Ascending aorta (tissue), 2 donors: ENCODE data around the gene SH2D1A. TPM values are rescaled to one million over a fixed set of nuclear protein-coding genes. Genes with fewer than 3 reads are reported as not detected.
"Not testable (repeated sequence)": the region's sequence is repeated elsewhere in the genome, so short reads cannot be mapped to it uniquely, and the experiment has no call there.

Experiments used
- DNase-seq, 2 donors: peaks; one replicate each; pipeline ENCODE4 v3.0.0-alpha.2; 2019; ENCODE audit warnings: low spot score in 2 of 2
- H3K27ac ChIP-seq, 2 donors: fragments of 200-600 bp; sonication (generic); one replicate each; pipeline ENCODE4 v1.5.1; 2016 to 2017; ENCODE audit warnings: mild to moderate bottlenecking in 1 of 2
- H3K27me3 ChIP-seq: fragments of 200-600 bp; sonication (generic); one replicate; pipeline ENCODE4 v1.5.1; 2017
- H3K36me3 ChIP-seq, 2 donors: fragments of 200-600 bp; sonication (generic); one replicate each; pipeline ENCODE4 v1.5.1; 2016
- H3K4me1 ChIP-seq, 2 donors: fragments of 200-600 bp; sonication (generic); one replicate each; pipeline ENCODE4 v1.5.1; 2016 to 2017; ENCODE audit warnings: mild to moderate bottlenecking in 1 of 2
- H3K4me3 ChIP-seq, 2 donors: fragments of 200-600 bp; sonication (generic); one replicate each; pipeline ENCODE4 v1.5.1; 2016 to 2017; ENCODE audit warnings: mild to moderate bottlenecking in 1 of 2
- H3K9me3 ChIP-seq, 2 donors: fragments of 200-600 bp; sonication (generic); one replicate each; pipeline ENCODE4 v1.5.1; 2016
- intact Hi-C: fragments of 100-400 bp; cut with DNase I; formaldehyde crosslinking; loops from one replicate; pipeline ENCODE4 v1.15.1; 2023
- total RNA-seq: library from RNA; depleted of rRNA; stranded (reverse); fragments of >200 nt; gene quantifications from one replicate; pipeline ENCODE4 v1.1.0, GENCODE V29; 2016
- TF ChIP-seq, protein P1 (sequence below), 3 experiments: fragments of 200-600 bp in 2 of 3; fragments of 450-650 bp in 1 of 3; sonication (generic) in 2 of 3; IDR thresholded peaks; one replicate each; pipeline ENCODE4 v1.5.1; 2016 to 2019; ENCODE audit warnings: antibody characterized with exemption in 3 of 3, mild to moderate bottlenecking in 1 of 3, moderate library complexity in 1 of 3

The SH2D1A gene
- total RNA-seq, 1 donor from 2014 or later = not detected

DNA sequence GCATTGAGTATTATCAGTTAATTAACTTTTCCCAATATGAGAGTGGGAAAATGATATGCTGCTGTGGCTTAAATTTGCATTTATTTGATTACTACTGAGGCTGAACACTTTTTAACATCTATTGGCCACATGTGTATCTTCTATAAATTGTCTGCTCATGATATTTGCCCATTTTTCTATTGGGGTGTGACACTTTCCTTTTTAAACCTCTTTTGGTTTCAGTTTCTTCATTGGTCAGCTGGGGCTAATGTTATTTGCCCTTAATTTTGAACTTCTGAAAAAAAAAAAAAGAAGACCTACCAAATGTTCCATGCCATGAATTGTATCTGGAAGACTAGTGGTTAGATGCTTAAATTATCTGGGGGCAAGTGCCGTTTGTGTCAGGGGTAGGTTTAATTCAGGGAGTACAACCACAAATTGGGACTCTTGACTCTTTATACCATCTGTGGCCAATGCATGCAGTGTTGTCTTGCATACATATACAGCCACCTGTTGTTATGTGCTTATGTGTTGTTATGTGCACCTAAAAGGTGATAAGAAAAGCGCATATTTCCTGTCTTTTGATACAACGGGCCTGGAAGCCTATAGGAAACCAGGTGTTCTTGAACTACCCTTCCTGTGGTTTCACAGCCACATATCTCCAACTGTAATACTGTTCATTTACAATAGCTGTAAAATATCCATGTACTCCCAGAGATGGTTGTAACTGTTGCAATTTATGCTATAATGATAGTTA, 49.0 kb downstream of the SH2D1A start:
- DNase-seq = no peak
- intact Hi-C loops = no loop called here
- Histone ChIP-seq H3K27me3 (no peaks in the 10 kb centered on the region), H3K4me3 (no peak overlapping the region), H3K27ac (no peak overlapping the region), H3K9me3 (no peaks in the 10 kb centered on the region), H3K4me1 (no peaks in the 10 kb centered on the region), H3K36me3 (no peaks in the 10 kb centered on the region)
- TF ChIP-seq, protein P1, sequence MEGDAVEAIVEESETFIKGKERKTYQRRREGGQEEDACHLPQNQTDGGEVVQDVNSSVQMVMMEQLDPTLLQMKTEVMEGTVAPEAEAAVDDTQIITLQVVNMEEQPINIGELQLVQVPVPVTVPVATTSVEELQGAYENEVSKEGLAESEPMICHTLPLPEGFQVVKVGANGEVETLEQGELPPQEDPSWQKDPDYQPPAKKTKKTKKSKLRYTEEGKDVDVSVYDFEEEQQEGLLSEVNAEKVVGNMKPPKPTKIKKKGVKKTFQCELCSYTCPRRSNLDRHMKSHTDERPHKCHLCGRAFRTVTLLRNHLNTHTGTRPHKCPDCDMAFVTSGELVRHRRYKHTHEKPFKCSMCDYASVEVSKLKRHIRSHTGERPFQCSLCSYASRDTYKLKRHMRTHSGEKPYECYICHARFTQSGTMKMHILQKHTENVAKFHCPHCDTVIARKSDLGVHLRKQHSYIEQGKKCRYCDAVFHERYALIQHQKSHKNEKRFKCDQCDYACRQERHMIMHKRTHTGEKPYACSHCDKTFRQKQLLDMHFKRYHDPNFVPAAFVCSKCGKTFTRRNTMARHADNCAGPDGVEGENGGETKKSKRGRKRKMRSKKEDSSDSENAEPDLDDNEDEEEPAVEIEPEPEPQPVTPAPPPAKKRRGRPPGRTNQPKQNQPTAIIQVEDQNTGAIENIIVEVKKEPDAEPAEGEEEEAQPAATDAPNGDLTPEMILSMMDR (IDR thresholded peaks at IDR 0.05) = no peak

DNA sequence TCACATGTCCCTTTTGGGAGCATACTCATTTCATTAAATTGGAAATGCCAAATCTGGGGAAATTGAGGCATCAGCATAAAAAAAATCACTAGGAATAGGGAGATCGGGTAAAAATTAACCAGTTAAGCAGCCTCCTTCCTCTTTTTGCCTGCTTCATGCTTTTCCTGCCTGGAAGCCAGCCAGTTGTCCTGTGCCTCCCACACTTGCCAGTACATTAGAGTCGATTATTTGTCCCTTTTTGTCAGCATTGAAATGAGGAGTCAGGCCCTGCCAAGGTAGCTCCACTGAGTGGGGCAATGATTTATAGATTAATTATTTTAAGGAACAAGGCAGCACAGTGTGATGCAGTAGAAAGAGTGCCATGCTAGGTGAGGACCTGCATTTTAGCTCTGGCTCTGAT, 55.3 kb downstream of the SH2D1A start:
- Histone ChIP-seq H3K9me3 (no peaks in the 10 kb centered on the region), H3K27me3 (no peaks in the 10 kb centered on the region), H3K4me1 (no peaks in the 10 kb centered on the region), H3K27ac (no peak overlapping the region), H3K4me3 (no peak overlapping the region), H3K36me3 (no peaks in the 10 kb centered on the region)
- TF ChIP-seq, protein P1 (IDR thresholded peaks at IDR 0.05) = no peak
- intact Hi-C loops = no loop called here
- DNase-seq = no peak

GRCh38 chrX:124405868-124406267, 59.5 kb downstream of the SH2D1A start:
- TF ChIP-seq, protein P1 (IDR thresholded peaks at IDR 0.05) = no peak
- intact Hi-C loops = no loop called here
- no peaks in the 10 kb centered on the region for H3K4me1 ChIP-seq
- no peak overlapping the region for H3K4me3 ChIP-seq
- no peaks in the 10 kb centered on the region for H3K9me3 ChIP-seq
- H3K27me3 ChIP-seq = no peaks in the 10 kb centered on the region
- no peak overlapping the region for H3K27ac ChIP-seq
- no peaks in the 10 kb centered on the region for H3K36me3 ChIP-seq
- no peak for DNase-seq

DNA sequence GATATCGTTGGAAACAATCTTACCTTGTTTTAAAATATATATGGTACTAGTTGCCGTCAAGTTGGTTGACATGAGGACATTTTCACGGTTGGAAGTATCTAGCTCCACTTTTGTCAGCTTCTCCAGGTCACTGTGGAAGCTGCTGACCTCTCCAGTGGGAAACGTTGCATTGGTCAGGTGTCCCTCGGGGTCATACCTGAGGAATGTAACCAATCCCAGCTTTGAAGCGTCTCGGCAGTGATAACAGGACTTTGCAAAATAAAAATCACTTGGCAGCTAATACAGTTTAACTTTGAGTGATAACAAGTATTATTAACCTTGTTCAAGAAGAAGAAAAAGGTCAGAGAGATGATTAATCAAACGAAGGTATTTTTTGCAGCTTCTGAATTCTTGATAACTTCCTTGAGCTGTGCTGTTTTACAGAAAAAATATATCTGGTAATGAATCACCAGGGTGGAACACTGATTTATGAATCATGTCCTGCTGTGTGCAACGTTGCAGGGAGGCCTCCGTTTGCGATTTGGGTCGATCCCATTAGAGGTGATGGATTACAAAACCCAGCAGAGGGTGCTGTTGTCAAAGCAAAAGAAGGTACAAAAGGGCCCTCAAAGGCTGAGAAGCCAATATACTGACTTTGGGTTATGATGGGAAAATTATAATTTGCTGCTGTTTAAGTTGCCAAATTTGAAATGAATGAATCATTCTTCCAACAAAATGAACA, 60.1 kb downstream of the SH2D1A start:
- Histone ChIP-seq H3K9me3 (no peaks in the 10 kb centered on the region), H3K27me3 (no peaks in the 10 kb centered on the region), H3K36me3 (no peaks in the 10 kb centered on the region), H3K4me3 (no peak overlapping the region), H3K27ac (no peak overlapping the region), H3K4me1 (no peaks in the 10 kb centered on the region)
- TF ChIP-seq, protein P1 (IDR thresholded peaks at IDR 0.05) = peak in 2 of 3 experiments; percentile 42
- intact Hi-C loops = no loop called here
- DNase-seq = no peak

GRCh38 chrX:124407226-124407625, 60.9 kb downstream of the SH2D1A start:
- H3K4me1 ChIP-seq = no peaks in the 10 kb centered on the region
- TF ChIP-seq, protein P1 (IDR thresholded peaks at IDR 0.05) = no peak
- H3K9me3 ChIP-seq = no peaks in the 10 kb centered on the region
- H3K36me3 ChIP-seq = no peaks in the 10 kb centered on the region
- DNase-seq = no peak
- intact Hi-C loops = no loop called here
- H3K27me3 ChIP-seq = no peaks in the 10 kb centered on the region
- no peak overlapping the region for H3K27ac ChIP-seq
- H3K4me3 ChIP-seq = no peak overlapping the region

DNA sequence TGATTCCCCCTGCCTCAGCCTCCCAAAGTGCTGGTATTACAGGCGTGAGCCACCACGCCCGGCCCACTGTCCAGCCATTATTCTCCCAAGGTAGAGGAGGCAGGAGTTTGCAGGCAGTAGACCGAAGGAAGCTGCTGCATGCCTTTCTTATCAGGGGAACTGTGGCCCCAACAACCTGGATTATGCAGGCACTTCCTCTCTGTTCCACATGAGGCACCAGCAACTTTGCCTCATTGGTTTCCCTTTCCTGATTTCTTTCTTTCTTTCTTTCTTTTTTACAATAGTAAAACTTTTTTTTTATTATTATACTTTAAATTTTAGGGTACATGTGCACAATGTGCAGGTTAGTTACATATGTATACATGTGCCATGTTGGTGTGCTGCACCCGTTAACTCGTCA, 62.0 kb downstream of the SH2D1A start:
- intact Hi-C loops, H3K4me1 ChIP-seq, DNase-seq, H3K4me3 ChIP-seq, H3K9me3 ChIP-seq, H3K36me3 ChIP-seq, H3K27me3 ChIP-seq, H3K27ac ChIP-seq: not testable (repeated sequence)
